K562 (cell line): ENCODE measurements around the gene VPREB3. TPM values are rescaled to one million over a fixed set of nuclear protein-coding genes. Genes with fewer than 3 reads are reported as not detected.

ENCODE experiments used
- ADNP ChIP-seq: fragments of 200-800 bp; sonication (Bioruptor generic); IDR thresholded peaks from 2 replicates; pipeline ENCODE4 v1.6.1; 2016; ENCODE audit warnings: missing genetic modification characterization, missing compliant biosample characterization
- ATF7 ChIP-seq: fragments of 450-650 bp; IDR thresholded peaks from 2 replicates; pipeline ENCODE4 v1.7.1; 2014; ENCODE audit warnings: mild to moderate bottlenecking, moderate library complexity
- EGR1 ChIP-seq: fragments of 450-650 bp; conservative IDR thresholded peaks from 2 replicates; pipeline ENCODE4 v1.6.1; 2017; ENCODE audit warnings: mild to moderate bottlenecking
- MED1 ChIP-seq: sonication (generic); formaldehyde crosslinking; IDR thresholded peaks from 2 replicates; pipeline ENCODE4 v1.8.1; 2023; ENCODE audit warnings: missing genetic modification reagents, borderline replicate concordance
- MTA2 ChIP-seq: fragments of 450-650 bp; IDR thresholded peaks from 2 replicates; pipeline ENCODE4 v1.6.1; 2016; ENCODE audit warnings: low read depth
- MXD1 ChIP-seq: fragments of 250-450 bp; sonication (Bioruptor Pico); IDR thresholded peaks from 2 replicates; pipeline ENCODE4 v1.8.0; 2021; ENCODE audit warnings: borderline replicate concordance, mild to moderate bottlenecking, moderate library complexity; ENCODE audit not compliant: poor library complexity, severe bottlenecking
- RFX5 ChIP-seq: IDR thresholded peaks from 2 replicates; pipeline ENCODE4 v1.6.1; 2011; ENCODE audit warnings: low read depth, mild to moderate bottlenecking, improper control_type of control experiment, low read length
- SOX6 ChIP-seq: fragments of 450-650 bp; IDR thresholded peaks from 2 replicates; pipeline ENCODE4 v1.6.1; 2014; ENCODE audit warnings: mild to moderate bottlenecking
- polyA plus RNA-seq, 8 experiments: library from polyadenylated mRNA; depleted of rRNA in 4 of 8; stranded (reverse) in 5 of 8; unstranded in 3 of 8; fragments of >200 nt; fragmentation: Nextera tagmentation in 2 of 8; fragmentation: Illumina TruSeq in 1 of 8; extraction: Ambion mirVana in 2 of 8; extraction: Trizol in 1 of 8; gene quantifications; 2 replicates each; pipeline versions ENCODE4 v1.2.1 to v1.2.3, GENCODE V29; 2011 to 2014; ENCODE audit warnings: inconsistent platforms in 1 of 8, missing spikeins in 1 of 8
- total RNA-seq, 7 experiments: library from RNA; depleted of rRNA in 6 of 7; stranded (reverse); fragments of >200 nt in 6 of 7; fragmentation: Illumina TruSeq in 2 of 7; extraction: Trizol in 2 of 7; gene quantifications; 2 replicates each; pipeline versions ENCODE4 v1.2.1 to v1.2.3, GENCODE V29; 2011 to 2021; ENCODE audit warnings: low replicate concordance in 1 of 7
- TF ChIP-seq, protein P1 (sequence below): fragments of 450-650 bp; IDR thresholded peaks from 2 replicates; pipeline ENCODE4 v1.6.1; 2016; ENCODE audit warnings: mild to moderate bottlenecking
- TF ChIP-seq, protein P2 (sequence below): fragments of 450-650 bp; formaldehyde crosslinking; IDR thresholded peaks from 2 replicates; pipeline ENCODE4 v1.4.0; 2020; ENCODE audit warnings: mild to moderate bottlenecking, moderate library complexity
- TF ChIP-seq, protein P3 (sequence below): fragments of 450-650 bp; IDR thresholded peaks from 2 replicates; pipeline ENCODE4 v1.6.1; 2016; ENCODE audit warnings: mild to moderate bottlenecking, moderate library complexity

Gene VPREB3
- total and polyA plus RNA-seq, 9 of the 15 experiments (the other 6 are each of a cell fraction or from before 2014, with no cell fraction given) = 0.14 to 0.71 (median 0.20) TPM; not detected in 6

- TF ChIP-seq, protein P1, sequence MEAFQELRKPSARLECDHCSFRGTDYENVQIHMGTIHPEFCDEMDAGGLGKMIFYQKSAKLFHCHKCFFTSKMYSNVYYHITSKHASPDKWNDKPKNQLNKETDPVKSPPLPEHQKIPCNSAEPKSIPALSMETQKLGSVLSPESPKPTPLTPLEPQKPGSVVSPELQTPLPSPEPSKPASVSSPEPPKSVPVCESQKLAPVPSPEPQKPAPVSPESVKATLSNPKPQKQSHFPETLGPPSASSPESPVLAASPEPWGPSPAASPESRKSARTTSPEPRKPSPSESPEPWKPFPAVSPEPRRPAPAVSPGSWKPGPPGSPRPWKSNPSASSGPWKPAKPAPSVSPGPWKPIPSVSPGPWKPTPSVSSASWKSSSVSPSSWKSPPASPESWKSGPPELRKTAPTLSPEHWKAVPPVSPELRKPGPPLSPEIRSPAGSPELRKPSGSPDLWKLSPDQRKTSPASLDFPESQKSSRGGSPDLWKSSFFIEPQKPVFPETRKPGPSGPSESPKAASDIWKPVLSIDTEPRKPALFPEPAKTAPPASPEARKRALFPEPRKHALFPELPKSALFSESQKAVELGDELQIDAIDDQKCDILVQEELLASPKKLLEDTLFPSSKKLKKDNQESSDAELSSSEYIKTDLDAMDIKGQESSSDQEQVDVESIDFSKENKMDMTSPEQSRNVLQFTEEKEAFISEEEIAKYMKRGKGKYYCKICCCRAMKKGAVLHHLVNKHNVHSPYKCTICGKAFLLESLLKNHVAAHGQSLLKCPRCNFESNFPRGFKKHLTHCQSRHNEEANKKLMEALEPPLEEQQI = no peak
- TF ChIP-seq MED1 (CRISPR knock-in tag) (no peak), ATF7 (no peak), ADNP (peak; percentile 60; the same call in 1 of the 2 replicates), MTA2 (no peak), RFX5 (no peak), SOX6 (no peak), EGR1 (peak; percentile 92), MXD1 (CRISPR knock-in tag) (no peak)
- TF ChIP-seq, protein P2, sequence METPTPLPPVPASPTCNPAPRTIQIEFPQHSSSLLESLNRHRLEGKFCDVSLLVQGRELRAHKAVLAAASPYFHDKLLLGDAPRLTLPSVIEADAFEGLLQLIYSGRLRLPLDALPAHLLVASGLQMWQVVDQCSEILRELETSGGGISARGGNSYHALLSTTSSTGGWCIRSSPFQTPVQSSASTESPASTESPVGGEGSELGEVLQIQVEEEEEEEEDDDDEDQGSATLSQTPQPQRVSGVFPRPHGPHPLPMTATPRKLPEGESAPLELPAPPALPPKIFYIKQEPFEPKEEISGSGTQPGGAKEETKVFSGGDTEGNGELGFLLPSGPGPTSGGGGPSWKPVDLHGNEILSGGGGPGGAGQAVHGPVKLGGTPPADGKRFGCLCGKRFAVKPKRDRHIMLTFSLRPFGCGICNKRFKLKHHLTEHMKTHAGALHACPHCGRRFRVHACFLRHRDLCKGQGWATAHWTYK (CRISPR knock-in tag) = no peak
- TF ChIP-seq, protein P3, sequence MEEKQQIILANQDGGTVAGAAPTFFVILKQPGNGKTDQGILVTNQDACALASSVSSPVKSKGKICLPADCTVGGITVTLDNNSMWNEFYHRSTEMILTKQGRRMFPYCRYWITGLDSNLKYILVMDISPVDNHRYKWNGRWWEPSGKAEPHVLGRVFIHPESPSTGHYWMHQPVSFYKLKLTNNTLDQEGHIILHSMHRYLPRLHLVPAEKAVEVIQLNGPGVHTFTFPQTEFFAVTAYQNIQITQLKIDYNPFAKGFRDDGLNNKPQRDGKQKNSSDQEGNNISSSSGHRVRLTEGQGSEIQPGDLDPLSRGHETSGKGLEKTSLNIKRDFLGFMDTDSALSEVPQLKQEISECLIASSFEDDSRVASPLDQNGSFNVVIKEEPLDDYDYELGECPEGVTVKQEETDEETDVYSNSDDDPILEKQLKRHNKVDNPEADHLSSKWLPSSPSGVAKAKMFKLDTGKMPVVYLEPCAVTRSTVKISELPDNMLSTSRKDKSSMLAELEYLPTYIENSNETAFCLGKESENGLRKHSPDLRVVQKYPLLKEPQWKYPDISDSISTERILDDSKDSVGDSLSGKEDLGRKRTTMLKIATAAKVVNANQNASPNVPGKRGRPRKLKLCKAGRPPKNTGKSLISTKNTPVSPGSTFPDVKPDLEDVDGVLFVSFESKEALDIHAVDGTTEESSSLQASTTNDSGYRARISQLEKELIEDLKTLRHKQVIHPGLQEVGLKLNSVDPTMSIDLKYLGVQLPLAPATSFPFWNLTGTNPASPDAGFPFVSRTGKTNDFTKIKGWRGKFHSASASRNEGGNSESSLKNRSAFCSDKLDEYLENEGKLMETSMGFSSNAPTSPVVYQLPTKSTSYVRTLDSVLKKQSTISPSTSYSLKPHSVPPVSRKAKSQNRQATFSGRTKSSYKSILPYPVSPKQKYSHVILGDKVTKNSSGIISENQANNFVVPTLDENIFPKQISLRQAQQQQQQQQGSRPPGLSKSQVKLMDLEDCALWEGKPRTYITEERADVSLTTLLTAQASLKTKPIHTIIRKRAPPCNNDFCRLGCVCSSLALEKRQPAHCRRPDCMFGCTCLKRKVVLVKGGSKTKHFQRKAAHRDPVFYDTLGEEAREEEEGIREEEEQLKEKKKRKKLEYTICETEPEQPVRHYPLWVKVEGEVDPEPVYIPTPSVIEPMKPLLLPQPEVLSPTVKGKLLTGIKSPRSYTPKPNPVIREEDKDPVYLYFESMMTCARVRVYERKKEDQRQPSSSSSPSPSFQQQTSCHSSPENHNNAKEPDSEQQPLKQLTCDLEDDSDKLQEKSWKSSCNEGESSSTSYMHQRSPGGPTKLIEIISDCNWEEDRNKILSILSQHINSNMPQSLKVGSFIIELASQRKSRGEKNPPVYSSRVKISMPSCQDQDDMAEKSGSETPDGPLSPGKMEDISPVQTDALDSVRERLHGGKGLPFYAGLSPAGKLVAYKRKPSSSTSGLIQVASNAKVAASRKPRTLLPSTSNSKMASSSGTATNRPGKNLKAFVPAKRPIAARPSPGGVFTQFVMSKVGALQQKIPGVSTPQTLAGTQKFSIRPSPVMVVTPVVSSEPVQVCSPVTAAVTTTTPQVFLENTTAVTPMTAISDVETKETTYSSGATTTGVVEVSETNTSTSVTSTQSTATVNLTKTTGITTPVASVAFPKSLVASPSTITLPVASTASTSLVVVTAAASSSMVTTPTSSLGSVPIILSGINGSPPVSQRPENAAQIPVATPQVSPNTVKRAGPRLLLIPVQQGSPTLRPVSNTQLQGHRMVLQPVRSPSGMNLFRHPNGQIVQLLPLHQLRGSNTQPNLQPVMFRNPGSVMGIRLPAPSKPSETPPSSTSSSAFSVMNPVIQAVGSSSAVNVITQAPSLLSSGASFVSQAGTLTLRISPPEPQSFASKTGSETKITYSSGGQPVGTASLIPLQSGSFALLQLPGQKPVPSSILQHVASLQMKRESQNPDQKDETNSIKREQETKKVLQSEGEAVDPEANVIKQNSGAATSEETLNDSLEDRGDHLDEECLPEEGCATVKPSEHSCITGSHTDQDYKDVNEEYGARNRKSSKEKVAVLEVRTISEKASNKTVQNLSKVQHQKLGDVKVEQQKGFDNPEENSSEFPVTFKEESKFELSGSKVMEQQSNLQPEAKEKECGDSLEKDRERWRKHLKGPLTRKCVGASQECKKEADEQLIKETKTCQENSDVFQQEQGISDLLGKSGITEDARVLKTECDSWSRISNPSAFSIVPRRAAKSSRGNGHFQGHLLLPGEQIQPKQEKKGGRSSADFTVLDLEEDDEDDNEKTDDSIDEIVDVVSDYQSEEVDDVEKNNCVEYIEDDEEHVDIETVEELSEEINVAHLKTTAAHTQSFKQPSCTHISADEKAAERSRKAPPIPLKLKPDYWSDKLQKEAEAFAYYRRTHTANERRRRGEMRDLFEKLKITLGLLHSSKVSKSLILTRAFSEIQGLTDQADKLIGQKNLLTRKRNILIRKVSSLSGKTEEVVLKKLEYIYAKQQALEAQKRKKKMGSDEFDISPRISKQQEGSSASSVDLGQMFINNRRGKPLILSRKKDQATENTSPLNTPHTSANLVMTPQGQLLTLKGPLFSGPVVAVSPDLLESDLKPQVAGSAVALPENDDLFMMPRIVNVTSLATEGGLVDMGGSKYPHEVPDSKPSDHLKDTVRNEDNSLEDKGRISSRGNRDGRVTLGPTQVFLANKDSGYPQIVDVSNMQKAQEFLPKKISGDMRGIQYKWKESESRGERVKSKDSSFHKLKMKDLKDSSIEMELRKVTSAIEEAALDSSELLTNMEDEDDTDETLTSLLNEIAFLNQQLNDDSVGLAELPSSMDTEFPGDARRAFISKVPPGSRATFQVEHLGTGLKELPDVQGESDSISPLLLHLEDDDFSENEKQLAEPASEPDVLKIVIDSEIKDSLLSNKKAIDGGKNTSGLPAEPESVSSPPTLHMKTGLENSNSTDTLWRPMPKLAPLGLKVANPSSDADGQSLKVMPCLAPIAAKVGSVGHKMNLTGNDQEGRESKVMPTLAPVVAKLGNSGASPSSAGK = peak; percentile 37; the same call in 1 of the 2 replicates
These were observed 2.7 kb downstream of the VPREB3 start (continued) for GRCh38 chr22:23751441-23751996.
